Naive thymus-derived CD4-positive, alpha-beta T cell (primary cell): ENCODE data around the gene SLCO3A1. TPM values are rescaled to one million over a fixed set of nuclear protein-coding genes. Genes with fewer than 3 reads are reported as not detected.

Experiments used
- ATAC-seq: fragments of 150-1000 bp; cut with Tn5 transposase; 2 replicates; pipeline ENCODE4 v1.10.0; 2021; ENCODE audit warnings: mild to moderate bottlenecking, moderate library complexity
- CTCF ChIA-PET: fragments of 350-600 bp; sonication (Branson Sonifier 250); formaldehyde crosslinking; loops from one replicate; lab custom pipeline; 2021; ENCODE audit warnings: antibody characterized with exemption; lab: Charles Lee
- POLR2A ChIA-PET: fragments of 350-600 bp; sonication (Branson Sonifier 250); formaldehyde crosslinking; loops from one replicate; lab custom pipeline; 2021; ENCODE audit warnings: antibody characterized with exemption, inconsistent platforms; lab: Charles Lee
- DNase-seq, 9 donors: peaks; one replicate each; pipeline versions ENCODE4 v3.0.0 to v3.0.0-alpha.2; 2020 to 2022; ENCODE audit warnings: mixed read lengths in 1 of 9
- H3K27ac ChIP-seq: one replicate; pipeline ENCODE4 v1.7.0; 2013; ENCODE audit warnings: mild to moderate bottlenecking, low read depth, low read length, moderate library complexity
- H3K27me3 ChIP-seq, 2 donors: one replicate each; pipeline ENCODE4 v1.7.0; 2013; ENCODE audit warnings: low read length in 2 of 2, mild to moderate bottlenecking in 2 of 2, moderate library complexity in 2 of 2; ENCODE audit not compliant: control insufficient read depth in 2 of 2, insufficient read depth in 2 of 2
- H3K36me3 ChIP-seq, 3 experiments: 1 replicate in 2 of 3; 2 replicates in 1 of 3; pipeline ENCODE4 v1.7.0; 2013; ENCODE audit warnings: low read length in 3 of 3, mild to moderate bottlenecking in 3 of 3, moderate library complexity in 1 of 3; ENCODE audit not compliant: insufficient read depth in 3 of 3, control insufficient read depth in 2 of 3
- H3K4me1 ChIP-seq, 2 donors: one replicate each; pipeline ENCODE4 v1.7.0; 2013; ENCODE audit warnings: low read length in 2 of 2, mild to moderate bottlenecking in 2 of 2, moderate library complexity in 1 of 2; ENCODE audit not compliant: control insufficient read depth in 2 of 2, insufficient read depth in 2 of 2
- H3K4me3 ChIP-seq: 2 replicates; pipeline ENCODE4 v1.7.0; 2013; ENCODE audit warnings: mild to moderate bottlenecking, low read length
- H3K9me3 ChIP-seq, 3 experiments: 1 replicate in 2 of 3; 2 replicates in 1 of 3; pipeline ENCODE4 v1.7.0; 2013; ENCODE audit warnings: low read length in 3 of 3; ENCODE audit not compliant: control insufficient read depth in 2 of 3
- H3K27ac Mint-ChIP-seq, 9 donors: one replicate each; pipeline ENCODE4 v1.8.0; 2020 to 2022; ENCODE audit warnings: mixed read lengths in 9 of 9, mild to moderate bottlenecking in 8 of 9, moderate library complexity in 5 of 9, inconsistent platforms in 2 of 9
- H3K27me3 Mint-ChIP-seq, 5 donors: one replicate each; pipeline ENCODE4 v1.8.0; 2021 to 2022; ENCODE audit warnings: mixed read lengths in 5 of 5, mild to moderate bottlenecking in 1 of 5
- H3K36me3 Mint-ChIP-seq, 5 donors: one replicate each; pipeline ENCODE4 v1.8.0; 2020 to 2022; ENCODE audit warnings: mixed read lengths in 5 of 5, mild to moderate bottlenecking in 3 of 5, inconsistent platforms in 1 of 5
- H3K4me1 Mint-ChIP-seq, 7 donors: one replicate each; pipeline ENCODE4 v1.8.0; 2020 to 2022; ENCODE audit warnings: mixed read lengths in 7 of 7, mild to moderate bottlenecking in 3 of 7, inconsistent platforms in 1 of 7
- H3K4me3 Mint-ChIP-seq, 10 donors: one replicate each; pipeline ENCODE4 v1.8.0; 2020 to 2022; ENCODE audit warnings: mild to moderate bottlenecking in 10 of 10, mixed read lengths in 10 of 10, moderate library complexity in 6 of 10, inconsistent platforms in 2 of 10
- H3K9me3 Mint-ChIP-seq, 11 donors: one replicate each; pipeline ENCODE4 v1.8.0; 2020 to 2022; ENCODE audit warnings: mixed read lengths in 11 of 11, mild to moderate bottlenecking in 4 of 11, inconsistent platforms in 1 of 11, moderate library complexity in 1 of 11
- intact Hi-C, 2 donors: fragments of 100-400 bp; cut with micrococcal nuclease; formaldehyde crosslinking; loops; one replicate each; pipeline ENCODE4 v1.15.1; 2023
- polyA plus RNA-seq, 2 donors: library from polyadenylated mRNA; unstranded; fragments of 300-500 nt; fragmentation: Illumina TruSeq; gene quantifications; one replicate each; pipeline ENCODE4 v1.2.3, GENCODE V29; 2021
- total RNA-seq, 6 experiments: library from RNA in 5 of 6; stranded (reverse) in 5 of 6; gene quantifications; 1 replicate in 5 of 6; 2 replicates in 1 of 6; pipeline ENCODE4 v1.2.3 and lab custom pipeline; 2021 to 2026

Gene SLCO3A1
- total and polyA plus RNA-seq, 7 experiments from 2014 or later: 15.4 to 69.1 (median 24.3) TPM

- no peaks in the 10 kb centered on the region for H3K27me3 ChIP-seq
- no peak overlapping the region for H3K27ac ChIP-seq
- Mint-ChIP-seq H3K9me3 (peaks cover 0 to 7% (median 0%) of the 10 kb centered on the region in 11 donors), H3K4me1 (peaks cover 0 to 8% (median 0%) of the 10 kb centered on the region in 7 donors), H3K4me3 (no peak overlapping the region), H3K27ac (peak overlapping the region in 1 of 9 donors; percentile 13), H3K36me3 (peaks cover 25 to 68% (median 40%) of the 10 kb centered on the region in 5 donors), H3K27me3 (no peaks in the 10 kb centered on the region)
- ATAC-seq: no peak
- H3K4me1 ChIP-seq: no peaks in the 10 kb centered on the region
- peaks cover 5 to 54% (median 9%) of the 10 kb centered on the region in 3 experiments for H3K36me3 ChIP-seq
- ChIA-PET CTCF (no interaction called here), POLR2A (no interaction called here)
- no peaks in the 10 kb centered on the region for H3K9me3 ChIP-seq
- no peak for DNase-seq
- intact Hi-C loops: no loop called here
- H3K4me3 ChIP-seq: no peak overlapping the region
Measured at GRCh38 chr15:92124657-92125010, 271.1 kb downstream of the SLCO3A1 start.

- peaks cover 7 to 79% (median 27%) of the 10 kb centered on the region in 5 donors for H3K36me3 Mint-ChIP-seq
- H3K9me3 ChIP-seq: no peaks in the 10 kb centered on the region
- no peaks in the 10 kb centered on the region for H3K4me1 ChIP-seq
- DNase-seq (no peak), ATAC-seq (no peak)
- peaks cover 0 to 3% (median 0%) of the 10 kb centered on the region in 7 donors for H3K4me1 Mint-ChIP-seq
- H3K27me3 Mint-ChIP-seq: no peaks in the 10 kb centered on the region
- ChIA-PET CTCF (no interaction called here), POLR2A (no interaction called here)
- H3K4me3 ChIP-seq: no peak overlapping the region
- H3K36me3 ChIP-seq: peaks cover 0 to 46% (median 9%) of the 10 kb centered on the region in 3 experiments
- intact Hi-C loops: no loop called here
- no peak overlapping the region for H3K27ac ChIP-seq
- no peak overlapping the region for H3K4me3 Mint-ChIP-seq
- no peak overlapping the region for H3K27ac Mint-ChIP-seq
- no peaks in the 10 kb centered on the region for H3K27me3 ChIP-seq
- H3K9me3 Mint-ChIP-seq: peaks cover 0 to 1% (median 0%) of the 10 kb centered on the region in 11 donors
Measured at GRCh38 chr15:92128788-92129187, 275.3 kb downstream of the SLCO3A1 start.

GRCh38 chr15:92130244-92130643 lies 276.7 kb downstream of the SLCO3A1 start:
- Histone ChIP-seq H3K4me1 (no peaks in the 10 kb centered on the region), H3K4me3 (no peak overlapping the region), H3K27me3 (no peaks in the 10 kb centered on the region), H3K36me3 (peaks cover 0 to 43% (median 9%) of the 10 kb centered on the region in 3 experiments), H3K9me3 (no peaks in the 10 kb centered on the region), H3K27ac (no peak overlapping the region)
- H3K27me3 Mint-ChIP-seq: no peaks in the 10 kb centered on the region
- POLR2A ChIA-PET: no interaction called here
- H3K27ac Mint-ChIP-seq: no peak overlapping the region
- ATAC-seq: no peak
- peaks cover 8 to 84% (median 31%) of the 10 kb centered on the region in 5 donors for H3K36me3 Mint-ChIP-seq
- H3K4me1 Mint-ChIP-seq: peaks cover 0 to 6% (median under 1%) of the 10 kb centered on the region in 7 donors
- H3K9me3 Mint-ChIP-seq: peaks cover 0 to 1% (median 0%) of the 10 kb centered on the region in 11 donors
- CTCF ChIA-PET: no interaction called here
- intact Hi-C loops: no loop called here
- no peak overlapping the region for H3K4me3 Mint-ChIP-seq
- DNase-seq: no peak

GRCh38 chr15:92130906-92131305 lies 277.4 kb downstream of the SLCO3A1 start:
- H3K27me3 Mint-ChIP-seq: no peaks in the 10 kb centered on the region
- DNase-seq (no peak), ATAC-seq (no peak)
- POLR2A ChIA-PET: no interaction called here
- H3K27ac Mint-ChIP-seq: no peak overlapping the region
- Histone ChIP-seq H3K36me3 (peaks cover 0 to 37% (median 9%) of the 10 kb centered on the region in 3 experiments), H3K4me3 (no peak overlapping the region), H3K9me3 (no peaks in the 10 kb centered on the region), H3K27me3 (no peaks in the 10 kb centered on the region), H3K4me1 (no peaks in the 10 kb centered on the region), H3K27ac (no peak overlapping the region)
- peaks cover 0 to 3% (median 0%) of the 10 kb centered on the region in 11 donors for H3K9me3 Mint-ChIP-seq
- peaks cover 0 to 6% (median 4%) of the 10 kb centered on the region in 7 donors for H3K4me1 Mint-ChIP-seq
- H3K36me3 Mint-ChIP-seq: peaks cover 12 to 86% (median 36%) of the 10 kb centered on the region in 5 donors
- CTCF ChIA-PET: no interaction called here
- intact Hi-C loops: no loop called here
- no peak overlapping the region for H3K4me3 Mint-ChIP-seq

- intact Hi-C loops: no loop called here
- H3K9me3 ChIP-seq: no peaks in the 10 kb centered on the region
- H3K36me3 ChIP-seq: peaks cover 0 to 24% (median 9%) of the 10 kb centered on the region in 3 experiments
- no peak overlapping the region for H3K4me3 ChIP-seq
- Mint-ChIP-seq H3K27ac (no peak overlapping the region), H3K4me3 (no peak overlapping the region), H3K27me3 (no peaks in the 10 kb centered on the region), H3K36me3 (peaks cover 13 to 77% (median 29%) of the 10 kb centered on the region in 5 donors), H3K4me1 (peaks cover 0 to 6% (median 4%) of the 10 kb centered on the region in 7 donors), H3K9me3 (peaks cover 0 to 4% (median 0%) of the 10 kb centered on the region in 11 donors)
- DNase-seq (no peak), ATAC-seq (no peak)
- ChIA-PET CTCF (no interaction called here), POLR2A (no interaction called here)
- no peak overlapping the region for H3K27ac ChIP-seq
- no peaks in the 10 kb centered on the region for H3K4me1 ChIP-seq
- H3K27me3 ChIP-seq: no peaks in the 10 kb centered on the region
Measured at GRCh38 chr15:92132982-92133755, 279.7 kb downstream of the SLCO3A1 start.

- intact Hi-C loops: no loop called here
- Histone ChIP-seq H3K36me3 (peaks cover 0 to 4% (median 2%) of the 10 kb centered on the region in 3 experiments), H3K9me3 (no peaks in the 10 kb centered on the region), H3K4me3 (no peak overlapping the region), H3K27ac (no peak overlapping the region), H3K4me1 (no peaks in the 10 kb centered on the region), H3K27me3 (no peaks in the 10 kb centered on the region)
- H3K27ac Mint-ChIP-seq: no peak overlapping the region
- DNase-seq (no peak), ATAC-seq (no peak)
- ChIA-PET POLR2A (no interaction called here), CTCF (no interaction called here)
- H3K27me3 Mint-ChIP-seq: no peaks in the 10 kb centered on the region
- no peak overlapping the region for H3K4me3 Mint-ChIP-seq
- peaks cover 0 to 6% (median 0%) of the 10 kb centered on the region in 7 donors for H3K4me1 Mint-ChIP-seq
- H3K36me3 Mint-ChIP-seq: peaks cover 0 to 17% (median 5%) of the 10 kb centered on the region in 5 donors
- peaks cover 0 to 4% (median 0%) of the 10 kb centered on the region in 11 donors for H3K9me3 Mint-ChIP-seq
Measured at GRCh38 chr15:92140796-92141195, 287.3 kb downstream of the SLCO3A1 start.
